Measurements from ENCODE around the gene TSHZ2.

- no peak for TF ChIP-seq POLR2A (IDR thresholded peaks at IDR 0.05)
- TF ChIP-seq, protein P1, sequence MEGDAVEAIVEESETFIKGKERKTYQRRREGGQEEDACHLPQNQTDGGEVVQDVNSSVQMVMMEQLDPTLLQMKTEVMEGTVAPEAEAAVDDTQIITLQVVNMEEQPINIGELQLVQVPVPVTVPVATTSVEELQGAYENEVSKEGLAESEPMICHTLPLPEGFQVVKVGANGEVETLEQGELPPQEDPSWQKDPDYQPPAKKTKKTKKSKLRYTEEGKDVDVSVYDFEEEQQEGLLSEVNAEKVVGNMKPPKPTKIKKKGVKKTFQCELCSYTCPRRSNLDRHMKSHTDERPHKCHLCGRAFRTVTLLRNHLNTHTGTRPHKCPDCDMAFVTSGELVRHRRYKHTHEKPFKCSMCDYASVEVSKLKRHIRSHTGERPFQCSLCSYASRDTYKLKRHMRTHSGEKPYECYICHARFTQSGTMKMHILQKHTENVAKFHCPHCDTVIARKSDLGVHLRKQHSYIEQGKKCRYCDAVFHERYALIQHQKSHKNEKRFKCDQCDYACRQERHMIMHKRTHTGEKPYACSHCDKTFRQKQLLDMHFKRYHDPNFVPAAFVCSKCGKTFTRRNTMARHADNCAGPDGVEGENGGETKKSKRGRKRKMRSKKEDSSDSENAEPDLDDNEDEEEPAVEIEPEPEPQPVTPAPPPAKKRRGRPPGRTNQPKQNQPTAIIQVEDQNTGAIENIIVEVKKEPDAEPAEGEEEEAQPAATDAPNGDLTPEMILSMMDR (IDR thresholded peaks at IDR 0.05): no peak
Observed at GRCh38 chr20:53402233-53403005, 430.3 kb downstream of the TSHZ2 start.
